ENCODE measurements around the gene KDM5C.

The KDM5C gene

DNA sequence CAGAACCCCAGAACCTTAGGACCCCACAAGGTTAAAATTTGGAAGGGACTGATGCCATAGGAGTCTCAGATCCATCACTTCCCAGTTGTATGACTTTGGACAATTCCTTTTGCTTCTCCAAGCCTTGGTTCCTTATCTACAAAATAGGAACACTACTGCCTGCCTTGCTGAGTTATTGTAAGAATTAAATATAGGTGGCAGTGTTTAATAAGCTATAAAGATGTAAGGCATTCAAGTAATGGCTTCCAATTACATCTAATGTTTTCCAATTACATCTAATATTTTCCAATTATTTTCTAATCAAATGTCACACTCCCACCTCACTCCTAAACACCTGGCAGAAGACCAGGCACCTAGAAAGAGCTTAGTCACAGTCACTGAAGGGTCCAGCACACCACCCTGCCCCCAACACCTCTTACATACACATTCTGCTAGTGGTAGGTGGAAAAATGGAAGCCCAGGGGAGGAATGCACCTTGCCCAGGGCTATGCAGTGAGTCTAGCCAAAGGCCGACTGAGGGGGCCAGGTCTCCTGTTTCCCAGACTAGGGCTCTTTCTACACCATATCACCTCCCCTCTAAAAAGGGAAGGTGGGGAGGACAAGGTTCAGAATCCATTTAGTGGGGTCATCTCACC, 24.5 kb upstream of the KDM5C start:
- DNase-seq, result no peak

GRCh38 chrX:53247928-53248327, 22.9 kb upstream of the KDM5C start:
- no peak for DNase-seq

DNA sequence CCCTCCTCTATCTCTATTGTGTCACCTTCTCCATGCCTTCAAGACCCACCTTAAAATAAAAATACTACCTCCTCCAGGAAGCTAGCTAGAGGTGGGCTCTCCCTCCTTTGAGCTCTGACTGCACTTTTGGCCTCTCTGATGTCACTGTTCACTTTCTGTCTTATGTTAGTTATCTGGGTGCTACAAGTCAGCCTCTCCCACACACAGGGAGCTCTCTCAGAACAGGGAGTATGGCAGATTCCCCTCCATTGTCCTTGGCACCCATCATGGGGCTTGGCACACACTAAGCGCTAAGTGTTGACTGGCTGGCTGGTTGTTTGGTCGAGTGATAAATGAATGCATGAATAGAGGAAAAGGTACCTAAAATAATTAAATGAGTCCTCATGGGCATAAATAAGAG, 21.2 kb upstream of the KDM5C start:
- DNase-seq, result no peak

- DNase-seq, result no peak
Observed at GRCh38 chrX:53244610-53245009, 19.6 kb upstream of the KDM5C start.

GRCh38 chrX:53242310-53242709, 17.3 kb upstream of the KDM5C start:
- no peak for DNase-seq

GRCh38 chrX:53241558-53241957, 16.6 kb upstream of the KDM5C start:
- DNase-seq, result no peak

DNA sequence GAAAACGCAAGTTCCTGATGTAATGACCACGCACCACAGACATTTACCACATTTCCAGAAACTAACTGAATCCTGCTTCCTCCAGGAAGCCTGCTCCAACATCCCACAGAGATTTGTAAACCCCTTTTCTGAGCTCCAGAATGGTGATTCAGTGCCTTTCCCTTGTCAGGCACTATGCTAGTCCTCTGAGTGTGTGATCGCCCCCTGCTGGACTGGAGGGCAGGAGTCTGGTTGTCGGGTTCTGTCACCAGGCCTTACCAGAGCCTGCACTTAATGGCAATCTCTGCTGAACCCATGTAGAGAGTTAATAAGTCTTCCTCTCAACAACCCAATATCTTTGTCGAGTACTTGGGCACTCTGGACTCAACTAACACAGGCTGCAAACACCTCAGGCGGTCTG, 14.5 kb upstream of the KDM5C start:
- peak in 2 of 3 experiments; percentile 2 to 4 for DNase-seq

GRCh38 chrX:53237056-53237455, 12.0 kb upstream of the KDM5C start:
- no peak for DNase-seq

DNA sequence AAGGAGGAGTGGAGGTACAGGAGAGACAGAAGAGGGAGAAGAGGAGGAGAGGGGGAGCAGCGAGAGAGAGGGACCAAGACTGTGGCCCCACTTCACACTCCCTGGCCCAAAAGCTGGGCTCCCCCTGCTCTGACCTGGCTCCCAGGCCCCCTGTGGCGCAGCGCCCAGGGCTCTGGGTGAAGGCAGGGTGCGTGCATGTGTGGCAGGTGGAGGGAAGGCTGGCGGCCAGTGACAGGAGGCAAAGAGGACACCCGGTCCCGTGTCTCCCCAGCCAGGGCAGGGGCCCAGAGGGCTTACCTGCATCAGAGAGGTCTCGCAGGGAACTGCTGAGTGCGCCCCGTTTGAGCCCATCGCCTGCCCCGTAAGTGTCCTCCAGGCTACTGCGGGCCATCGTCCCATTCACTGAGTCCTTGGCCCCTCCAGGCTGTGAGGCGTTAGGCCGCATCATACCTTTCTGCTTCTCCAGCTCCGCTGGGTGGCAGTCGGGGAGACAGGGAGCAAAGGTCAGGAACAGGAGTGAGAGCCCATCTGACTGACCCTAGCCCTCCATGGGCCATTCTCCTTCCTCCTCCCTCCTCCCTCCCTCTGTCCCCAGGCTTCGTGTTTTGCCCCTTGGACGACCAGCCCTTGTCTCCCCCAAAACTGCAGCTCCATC, 11.1 kb upstream of the KDM5C start:
- no peak for DNase-seq

- no peak for DNase-seq
Observed at GRCh38 chrX:53235566-53235965, 10.6 kb upstream of the KDM5C start.

DNA sequence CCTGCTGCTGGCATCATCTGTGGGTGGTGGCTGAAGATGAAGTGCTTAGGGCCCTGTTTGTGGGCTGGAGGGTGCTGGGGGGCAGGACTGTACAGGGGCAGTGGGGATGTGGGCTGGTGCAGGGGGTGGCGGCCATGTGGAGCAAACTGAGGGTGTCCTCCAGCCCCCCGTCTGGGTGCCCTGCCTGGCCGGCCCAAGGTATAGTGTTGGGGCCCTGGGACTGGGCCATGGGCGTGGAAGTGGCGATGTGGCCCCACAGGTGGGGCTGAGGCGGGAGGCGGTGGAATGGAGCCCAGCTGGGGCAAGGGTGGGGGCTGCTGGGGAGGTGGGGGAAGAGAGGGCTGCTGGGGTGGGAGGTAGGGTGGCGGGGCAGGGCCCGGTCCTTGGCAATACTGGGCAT, 9.5 kb upstream of the KDM5C start:
- no peak for DNase-seq

GRCh38 chrX:53233536-53233935, 8.5 kb upstream of the KDM5C start:
- no peak for DNase-seq

- no peak for DNase-seq
Observed at GRCh38 chrX:53230116-53230515, 5.1 kb upstream of the KDM5C start.

DNA sequence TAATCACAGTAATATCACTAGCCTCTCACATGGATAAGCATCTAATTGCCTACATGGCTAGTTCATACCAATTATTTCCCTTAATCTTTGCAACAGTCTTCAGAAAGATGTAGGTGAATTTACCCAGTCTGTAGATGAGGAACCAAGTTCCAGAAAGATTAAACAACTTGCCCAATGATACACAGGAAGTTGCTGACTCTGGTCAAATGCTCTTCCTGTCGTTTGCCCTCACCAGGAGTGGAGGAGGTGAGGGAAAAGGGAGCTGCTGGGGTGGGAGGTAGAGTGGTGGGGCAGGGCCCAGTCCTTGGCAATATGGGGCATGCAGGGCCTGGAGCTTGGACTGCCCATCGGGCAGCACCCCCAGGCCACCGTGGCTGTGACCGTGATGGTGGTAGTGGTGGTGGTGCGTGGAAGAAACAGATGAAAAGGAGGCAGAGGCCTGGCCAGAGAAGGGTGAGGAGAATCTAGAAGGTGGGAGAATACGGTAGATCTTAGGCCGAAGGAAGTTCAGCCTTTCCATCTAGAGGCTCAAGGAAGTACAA, 2.3 kb upstream of the KDM5C start:
- DNase-seq, result no peak

- DNase-seq, result peak in 1 of 3 experiments; percentile 55
Observed at GRCh38 chrX:53223955-53224859, 800 bp downstream of the KDM5C start.

DNA sequence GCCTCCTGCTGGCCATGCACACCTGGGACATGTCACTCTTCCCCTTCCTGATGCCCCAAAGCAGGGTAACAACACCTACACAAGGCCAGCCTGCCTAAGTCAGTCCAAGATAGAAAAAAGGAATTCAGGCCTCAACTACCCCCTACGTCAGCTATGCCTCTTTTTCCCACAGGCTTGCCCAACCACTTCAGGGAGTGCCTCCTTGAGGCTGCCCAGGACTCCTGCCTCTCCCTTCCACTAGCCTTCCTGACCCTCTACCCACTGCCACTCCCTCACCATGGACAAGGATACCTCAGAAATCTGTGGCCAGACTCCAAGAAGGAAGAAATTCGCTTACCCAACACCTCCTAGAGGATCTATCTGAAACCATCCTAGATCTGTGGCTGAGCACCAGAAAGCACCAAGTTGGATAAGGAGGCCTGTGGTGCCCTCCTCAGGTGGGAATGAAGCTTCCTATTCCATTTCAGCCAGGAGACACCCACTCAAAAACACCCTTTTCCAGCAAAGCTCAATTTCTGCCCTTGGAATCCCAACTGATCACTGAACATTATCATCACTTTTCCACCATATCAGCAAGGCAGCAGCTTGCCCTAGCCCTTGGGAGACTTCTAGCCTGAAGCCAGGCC, 1.8 kb downstream of the KDM5C start:
- DNase-seq, result no peak

DNA sequence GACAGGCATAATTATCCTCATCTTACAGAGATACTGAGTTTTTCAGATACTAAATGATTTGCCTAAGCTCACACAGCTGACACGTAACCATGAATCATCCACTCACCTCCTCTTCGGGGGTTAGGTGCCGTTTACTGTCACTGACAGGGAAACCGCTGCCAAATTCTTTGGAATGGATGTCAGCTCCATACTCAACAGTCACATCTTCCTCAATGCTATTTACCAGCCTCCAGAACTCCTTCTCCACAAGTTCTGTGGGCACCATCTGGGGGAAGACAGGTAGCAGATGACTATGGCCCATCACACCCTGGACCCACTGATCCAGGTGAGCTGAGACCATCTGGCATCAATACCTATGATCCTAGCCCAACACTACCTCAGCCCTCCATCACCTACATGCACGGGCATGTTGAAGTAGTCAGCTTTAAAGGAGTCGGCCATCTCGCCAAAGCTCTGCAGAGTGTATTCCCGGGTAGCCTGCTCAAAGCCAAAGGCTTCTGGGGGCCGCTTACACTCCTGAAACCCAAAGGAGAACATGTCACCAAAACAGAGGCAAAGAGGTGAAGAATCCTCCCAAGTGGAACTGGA, 13.5 kb downstream of the KDM5C start:
- no peak for DNase-seq

- DNase-seq, result no peak
Observed at GRCh38 chrX:53196678-53197077, 28.3 kb downstream of the KDM5C start.

DNA sequence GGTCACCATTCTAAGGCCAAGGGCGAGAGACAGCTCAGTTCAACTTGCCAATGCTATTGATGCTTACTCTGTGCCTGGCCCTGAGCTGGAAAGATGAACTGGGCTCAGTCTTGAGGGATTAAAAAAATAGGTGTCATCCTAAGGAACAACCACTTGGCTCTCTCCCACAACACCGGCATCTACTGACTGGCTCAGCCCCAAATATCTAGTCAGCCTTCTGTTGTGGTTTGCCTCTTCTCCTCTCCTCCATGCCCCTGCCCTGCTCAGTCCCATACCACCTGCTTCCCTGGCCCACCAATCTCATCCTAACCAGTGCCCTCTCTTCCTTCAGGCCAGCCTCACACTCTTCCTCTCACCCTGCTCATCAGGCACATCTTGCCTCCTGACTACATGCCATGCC, 29.6 kb downstream of the KDM5C start:
- no peak for DNase-seq

- no peak for DNase-seq
Observed at GRCh38 chrX:53194308-53194707, 30.7 kb downstream of the KDM5C start.

- no peak for DNase-seq
Observed at GRCh38 chrX:53193093-53193492, 31.9 kb downstream of the KDM5C start.

DNA sequence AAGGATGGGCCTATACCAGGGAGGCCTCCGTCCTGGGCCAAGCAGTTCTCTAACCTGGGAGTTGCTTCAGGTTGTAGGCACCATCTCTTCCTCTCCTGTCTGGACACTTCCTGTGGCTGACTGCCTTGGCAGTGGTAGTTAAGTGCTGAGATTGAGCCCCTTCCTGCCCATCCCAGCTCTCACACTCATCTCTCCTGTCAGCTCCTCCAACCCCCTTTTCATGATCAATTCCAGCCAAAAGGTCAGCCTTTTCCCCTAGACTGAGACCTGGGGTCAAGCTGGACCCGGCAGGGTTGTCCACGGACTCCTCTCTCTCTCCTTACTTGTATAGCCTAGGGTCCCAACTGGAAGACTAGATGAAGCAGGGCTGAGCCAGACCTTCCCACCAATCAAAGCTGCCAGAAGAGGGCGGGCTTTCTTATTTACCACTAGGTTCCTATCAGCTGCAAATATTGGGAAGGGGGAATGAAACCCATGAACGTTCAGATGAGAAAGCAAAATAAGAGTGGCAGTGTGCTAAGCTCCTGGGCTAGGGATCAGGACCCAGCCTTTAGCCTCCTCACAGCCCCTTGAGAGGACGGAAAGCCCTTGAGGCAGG, 34.5 kb downstream of the KDM5C start:
- DNase-seq, result no peak
